Pancreas (tissue), 10 donors: ENCODE measurements around the gene EFTUD2. TPM values are rescaled to one million over a fixed set of nuclear protein-coding genes. Genes with fewer than 3 reads are reported as not detected.

ENCODE experiments used
- ATAC-seq, 4 donors: fragments of 200-7000 bp; cut with Tn5 transposase; one replicate each; pipeline versions ENCODE4 v1.8.0 to v1.9.1; 2020; ENCODE audit warnings: mild to moderate bottlenecking in 4 of 4, moderate library complexity in 4 of 4
- DNase-seq, 6 donors: peaks; one replicate each; pipeline ENCODE4 v3.0.0-alpha.2; 2020
- FAIRE-seq: peaks from 2 replicates; lab custom pipeline; 2012; peaks lifted over from hg19 to GRCh38; lab: Jason Lieb, UNC
- H3K27ac ChIP-seq, 4 donors: fragments of 200-600 bp; sonication (generic); 1 replicate in 3 of 4; 2 replicates in 1 of 4; pipeline versions ENCODE4 v1.5.0 to v1.8.0; 2020
- H3K27me3 ChIP-seq, 4 donors: fragments of 200-600 bp; one replicate each; pipeline ENCODE4 v1.8.0; 2021
- H3K36me3 ChIP-seq, 3 donors: fragments of 200-600 bp; sonication (generic) in 1 of 3; one replicate each; pipeline versions ENCODE4 v1.5.0 to v1.8.0; 2020 to 2021
- H3K4me1 ChIP-seq, 3 donors: fragments of 200-600 bp; one replicate each; pipeline ENCODE4 v1.8.0; 2021
- H3K4me3 ChIP-seq, 4 donors: fragments of 200-600 bp; sonication (generic) in 2 of 4; one replicate each; pipeline versions ENCODE4 v1.5.0 to v1.8.0; 2020 to 2021
- H3K9me3 ChIP-seq, 4 donors: fragments of 200-600 bp; one replicate each; pipeline ENCODE4 v1.8.0; 2021
- CTCF ChIP-seq, 4 donors: fragments of 200-600 bp; sonication (generic) in 3 of 4; IDR thresholded peaks; one replicate each; pipeline versions ENCODE4 v1.5.0 to v1.8.0; 2021; ENCODE audit warnings: antibody characterized with exemption in 4 of 4
- WGBS, 2 donors: extraction: QIAGEN DNeasy Blood & Tissue Kit; methylation state at CpG; one replicate each; pipeline ENCODE4 v1.1.7; 2013; 5-methylcytosine and 5-hydroxymethylcytosine counted together
- intact Hi-C, 3 donors: fragments of 100-400 bp; cut with DNase I; formaldehyde crosslinking; loops; one replicate each; pipeline versions ENCODE4 v1.11.1 to v1.14.2; 2022
- polyA plus RNA-seq, 2 donors: library from polyadenylated mRNA; stranded (reverse); fragments of 200-250 nt; gene quantifications; one replicate each; pipeline ENCODE4 v1.2.3, GENCODE V29; 2013
- total RNA-seq, 6 donors: library from RNA; stranded (reverse); fragmentation: NEBNext Ultra II Directional in 4 of 6; extraction: Animal tissue kit (Norgen Biotek cat#: 25700) in 4 of 6; gene quantifications; one replicate each; pipeline versions ENCODE4 v1.2.1 to v1.2.4, GENCODE V29; 2021 to 2023
- donor health status: healthy with polysubstance abuse.
- donor health status: DM: no; HTN: no; CAD: no; lungs with moderate emphysema.
- donor health status: DM: no; HTN: no; CAD: no.
- donor health status: control.
- donor health status: control.
- donor health status: Bipolar disorder and iron deficiency.
- donor health status: DM: yes; HTN: yes; CAD: no.
- donor health status: DM: no; HTN: no; CAD: no.
- donor health status: DM: no; HTN: no; CAD: no.
- donor health status: DM: yes; HTN: yes; CAD: no.

EFTUD2 gene
- total and polyA plus RNA-seq, 8 donors, result 18.8 to 42.7 (median 33.5) TPM

GRCh38 chr17:44865231-44865660 lies 34.0 kb downstream of the EFTUD2 start:
- no peaks in the 10 kb centered on the region for H3K27me3 ChIP-seq
- intact Hi-C loops, result no loop called here
- H3K4me1 ChIP-seq, result no peaks in the 10 kb centered on the region
- no peak overlapping the region for H3K27ac ChIP-seq
- FAIRE-seq, result no peak
- no peak overlapping the region for H3K4me3 ChIP-seq
- TF ChIP-seq CTCF (IDR thresholded peaks at IDR 0.05), result peak; percentile 54 to 80 (median 76)
- no peaks in the 10 kb centered on the region for H3K9me3 ChIP-seq
- peaks cover 3 to 65% (median 26%) of the 10 kb centered on the region in 3 donors for H3K36me3 ChIP-seq
- 28 to 60% methylated on average over 1 of the region's 1 CpG for WGBS, 2 donors
- ATAC-seq, result peak; percentile 66 to 92 (median 86)
- DNase-seq, result peak in 5 of 6 donors; percentile 44 to 63 (median 58)

- peak in 3 of 4 donors; percentile 11 to 23 (median 21) for ATAC-seq
- Histone ChIP-seq H3K27ac (no peak overlapping the region), H3K9me3 (no peaks in the 10 kb centered on the region), H3K27me3 (no peaks in the 10 kb centered on the region), H3K4me1 (no peaks in the 10 kb centered on the region), H3K36me3 (peaks cover 7 to 69% (median 30%) of the 10 kb centered on the region in 3 donors), H3K4me3 (no peak overlapping the region)
- peak in 1 of 6 donors; percentile 21 for DNase-seq
- FAIRE-seq, result no peak
- 56 to 62% methylated on average over 10 of the region's 10 CpGs for WGBS, 2 donors
- TF ChIP-seq CTCF (IDR thresholded peaks at IDR 0.05), result no peak
- intact Hi-C loops, result loop anchor here in 2 of 3 donors (5.0 kb wide), 2 partner anchors 83 to 88 kb away; no protein-coding TSS in a partner anchor
These were observed 34.4 kb downstream of the EFTUD2 start for GRCh38 chr17:44864831-44865230.

- TF ChIP-seq CTCF (IDR thresholded peaks at IDR 0.05), result no peak
- peaks cover 8 to 70% (median 43%) of the 10 kb centered on the region in 3 donors for H3K36me3 ChIP-seq
- H3K27me3 ChIP-seq, result no peaks in the 10 kb centered on the region
- ATAC-seq (no peak), FAIRE-seq (no peak), DNase-seq (peak in 1 of 6 donors; percentile 37)
- H3K27ac ChIP-seq, result no peak overlapping the region
- intact Hi-C loops, result loop anchor here in 2 of 3 donors (5.0 kb wide), 2 partner anchors 81 to 86 kb away; no protein-coding TSS in a partner anchor
- H3K9me3 ChIP-seq, result no peaks in the 10 kb centered on the region
- no peaks in the 10 kb centered on the region for H3K4me1 ChIP-seq
- H3K4me3 ChIP-seq, result no peak overlapping the region
- WGBS, 2 donors, result 81% methylated on average over 12 of the region's 12 CpGs
These were observed 36.0 kb downstream of the EFTUD2 start for GRCh38 chr17:44863061-44863918.

- Histone ChIP-seq H3K4me1 (no peaks in the 10 kb centered on the region), H3K9me3 (no peaks in the 10 kb centered on the region), H3K36me3 (peaks cover 8 to 68% (median 34%) of the 10 kb centered on the region in 3 donors), H3K4me3 (no peak overlapping the region), H3K27me3 (no peaks in the 10 kb centered on the region), H3K27ac (no peak overlapping the region)
- FAIRE-seq, result no peak
- intact Hi-C loops, result loop anchor here in 2 of 3 donors (5.0 kb wide), 2 partner anchors 80 to 85 kb away; no protein-coding TSS in a partner anchor
- DNase-seq, result peak in 1 of 6 donors; percentile 18
- TF ChIP-seq CTCF (IDR thresholded peaks at IDR 0.05), result no peak
- ATAC-seq, result no peak
- 90 to 94% methylated on average over 9 of the region's 9 CpGs for WGBS, 2 donors
These were observed 36.8 kb downstream of the EFTUD2 start for GRCh38 chr17:44862278-44862914.
